Measurements from ENCODE around the gene CDC7.
A peak's percentile ranks its signal among the peaks of the same experiment; 100 is the strongest.

The CDC7 gene

DNA sequence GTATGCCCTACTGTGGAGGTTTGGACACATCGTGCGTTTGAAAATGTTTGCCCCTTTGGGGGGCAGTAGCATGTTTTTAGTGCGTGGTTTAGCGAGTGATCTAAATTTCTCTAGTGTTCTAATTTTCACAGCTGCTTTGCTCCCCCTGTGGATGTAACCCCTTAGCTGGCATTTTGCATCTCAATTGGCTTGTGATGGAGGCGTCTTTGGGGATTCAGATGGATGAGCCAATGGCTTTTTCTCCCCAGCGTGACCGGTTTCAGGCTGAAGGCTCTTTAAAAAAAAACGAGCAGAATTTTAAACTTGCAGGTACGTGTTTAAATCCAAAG, 836 bp downstream of the CDC7 start:
- TF ChIP-seq FOXM1 (IDR thresholded peaks at IDR 0.05; ENCODE audit: borderline replicate concordance): no peak
- no peak for TF ChIP-seq LEF1 (IDR thresholded peaks at IDR 0.05; ENCODE audit: borderline replicate concordance)
- TF ChIP-seq CTBP1 (IDR thresholded peaks at IDR 0.05; ENCODE audit: borderline replicate concordance): no peak
- TF ChIP-seq ELF4 (IDR thresholded peaks at IDR 0.05): no peak
- no peak for TF ChIP-seq TARDBP (IDR thresholded peaks at IDR 0.05)
- no peak for TF ChIP-seq SUZ12 (IDR thresholded peaks at IDR 0.05)
- TF ChIP-seq NFRKB (IDR thresholded peaks at IDR 0.05): no peak
- TF ChIP-seq ARNT (IDR thresholded peaks at IDR 0.05): no peak
- TF ChIP-seq HDGF (IDR thresholded peaks at IDR 0.05; ENCODE audit: borderline replicate concordance): no peak
- TF ChIP-seq ZNF384 (IDR thresholded peaks at IDR 0.05): no peak
- TF ChIP-seq PKNOX1 (IDR thresholded peaks at IDR 0.05): no peak
- TF ChIP-seq SP1 (IDR thresholded peaks at IDR 0.05): no peak
- TF ChIP-seq BHLHE40 (IDR thresholded peaks at IDR 0.05; ENCODE audit: borderline replicate concordance): no peak
- no peak for TF ChIP-seq L3MBTL2 (conservative IDR thresholded peaks at IDR 0.05)
- TF ChIP-seq FOXA1 (IDR thresholded peaks at IDR 0.05): no peak
- TF ChIP-seq FOXK2 (IDR thresholded peaks at IDR 0.05): no peak
- DNase-seq (ENCODE audit: extremely low spot score): peak; percentile 48
- POLR2A ChIA-PET: interaction anchor here (0.5 to 3.4 kb wide), 20 partner anchors 10 to 790 kb away, joined by 3 to 33 read pairs (median 4); partner anchors contain the start of gene HFM1
- CTCF ChIA-PET: interaction anchor here (0.6 to 1.5 kb wide), 4 partner anchors 14 to 335 kb away, joined by 3 to 6 read pairs (median 3); no protein-coding TSS in a partner anchor

- ChIA-PET CTCF (interaction anchor here (0.6 to 1.5 kb wide), 5 partner anchors 13 to 875 kb away, joined by 3 to 8 read pairs (median 3); partner anchors contain the start of gene HFM1), POLR2A (interaction anchor here (0.5 to 3.4 kb wide), 12 partner anchors 10 to 558 kb away, joined by 3 to 33 read pairs (median 4); partner anchors contain the start of gene HFM1)
- DNase-seq (ENCODE audit: extremely low spot score): no peak
- no peak for TF ChIP-seq FOXK2 (IDR thresholded peaks at IDR 0.05)
- TF ChIP-seq SUZ12 (IDR thresholded peaks at IDR 0.05): no peak
- no peak for TF ChIP-seq FOXA1 (IDR thresholded peaks at IDR 0.05)
- TF ChIP-seq TARDBP (IDR thresholded peaks at IDR 0.05): no peak
- TF ChIP-seq ZNF384 (IDR thresholded peaks at IDR 0.05): no peak
- no peak for TF ChIP-seq ELF4 (IDR thresholded peaks at IDR 0.05)
- no peak for TF ChIP-seq LEF1 (IDR thresholded peaks at IDR 0.05; ENCODE audit: borderline replicate concordance)
- no peak for TF ChIP-seq PKNOX1 (IDR thresholded peaks at IDR 0.05)
- no peak for TF ChIP-seq BHLHE40 (IDR thresholded peaks at IDR 0.05; ENCODE audit: borderline replicate concordance)
- TF ChIP-seq L3MBTL2 (conservative IDR thresholded peaks at IDR 0.05): no peak
- TF ChIP-seq HDGF (IDR thresholded peaks at IDR 0.05; ENCODE audit: borderline replicate concordance): no peak
- TF ChIP-seq SP1 (IDR thresholded peaks at IDR 0.05): no peak
- no peak for TF ChIP-seq NFRKB (IDR thresholded peaks at IDR 0.05)
- TF ChIP-seq CTBP1 (IDR thresholded peaks at IDR 0.05; ENCODE audit: borderline replicate concordance): no peak
Observed at GRCh38 chr1:91501971-91502671, 1.5 kb downstream of the CDC7 start.

DNA sequence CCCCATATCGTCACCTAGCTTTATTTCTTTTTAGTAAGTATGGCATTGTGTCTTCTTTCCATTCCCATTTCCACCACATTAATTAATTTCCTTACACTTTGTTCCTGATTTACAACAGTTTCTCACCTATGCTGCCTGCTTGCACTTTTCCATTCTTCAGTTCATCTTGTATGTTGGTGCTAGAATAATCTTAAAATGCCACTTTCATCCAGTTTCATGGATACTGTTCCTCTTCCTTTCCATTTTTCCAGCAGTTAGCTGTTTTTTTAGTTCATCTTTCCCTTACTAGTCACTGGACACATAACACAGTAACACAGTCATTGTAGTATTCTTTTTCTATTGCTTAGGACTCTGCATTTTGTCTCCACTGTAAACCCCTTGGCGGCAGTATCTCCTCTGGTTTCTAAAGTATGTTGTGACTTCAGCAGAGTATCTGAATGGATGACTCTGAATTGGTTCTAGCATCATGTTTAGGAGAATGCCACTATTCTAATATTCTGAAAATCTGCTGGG, 2.1 kb downstream of the CDC7 start:
- TF ChIP-seq L3MBTL2 (conservative IDR thresholded peaks at IDR 0.05): no peak
- TF ChIP-seq LEF1 (IDR thresholded peaks at IDR 0.05; ENCODE audit: borderline replicate concordance): no peak
- no peak for TF ChIP-seq ARNT (IDR thresholded peaks at IDR 0.05)
- no peak for TF ChIP-seq FOXM1 (IDR thresholded peaks at IDR 0.05; ENCODE audit: borderline replicate concordance)
- no peak for TF ChIP-seq SUZ12 (IDR thresholded peaks at IDR 0.05)
- TF ChIP-seq ZNF384 (IDR thresholded peaks at IDR 0.05): no peak
- TF ChIP-seq TARDBP (IDR thresholded peaks at IDR 0.05): no peak
- CTCF ChIA-PET: interaction anchor here (0.8 kb wide), 1 partner anchor 370 kb away, joined by 3 read pairs; no protein-coding TSS in a partner anchor
- POLR2A ChIA-PET: interaction anchor here (1.0 kb wide), 1 partner anchor 17 kb away, joined by 3 read pairs; no protein-coding TSS in a partner anchor
- DNase-seq (ENCODE audit: extremely low spot score): no peak

DNA sequence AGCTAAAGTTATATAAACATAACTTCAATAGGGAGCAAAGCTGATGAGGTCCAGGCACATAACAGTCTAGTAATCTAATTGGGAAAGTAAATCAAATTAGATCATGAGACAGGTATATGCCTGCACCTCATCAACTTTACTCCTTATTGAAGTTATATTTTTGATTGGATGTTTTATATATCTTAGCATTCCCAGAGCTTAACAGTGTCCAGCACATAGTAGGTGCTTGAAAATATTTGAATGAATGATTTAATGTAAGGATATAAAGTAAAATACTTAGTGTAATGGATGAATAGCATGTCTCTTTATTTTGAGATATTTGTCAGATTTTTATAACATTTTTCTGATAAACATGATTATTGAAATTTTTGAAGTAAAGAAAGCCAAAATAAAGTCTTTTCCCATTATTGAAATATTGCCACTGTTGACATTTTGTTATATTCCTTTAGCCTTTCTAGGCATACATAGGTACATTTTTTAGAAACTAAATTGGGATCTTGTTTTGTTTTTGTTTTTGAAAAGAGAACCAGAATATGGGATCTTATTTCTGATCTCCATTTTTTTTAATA, 2.8 kb downstream of the CDC7 start:
- ChIA-PET POLR2A (interaction anchor here (1.0 kb wide), 1 partner anchor 16 kb away, joined by 3 read pairs; no protein-coding TSS in a partner anchor), CTCF (no interaction called here)
- TF ChIP-seq SUZ12 (IDR thresholded peaks at IDR 0.05): no peak
- no peak for TF ChIP-seq L3MBTL2 (conservative IDR thresholded peaks at IDR 0.05)
- TF ChIP-seq NFRKB (IDR thresholded peaks at IDR 0.05): no peak
- TF ChIP-seq CTBP1 (IDR thresholded peaks at IDR 0.05; ENCODE audit: borderline replicate concordance): no peak
- TF ChIP-seq BHLHE40 (IDR thresholded peaks at IDR 0.05; ENCODE audit: borderline replicate concordance): no peak
- no peak for TF ChIP-seq TARDBP (IDR thresholded peaks at IDR 0.05)
- no peak for TF ChIP-seq FOXK2 (IDR thresholded peaks at IDR 0.05)
- no peak for TF ChIP-seq HDGF (IDR thresholded peaks at IDR 0.05; ENCODE audit: borderline replicate concordance)
- no peak for TF ChIP-seq LEF1 (IDR thresholded peaks at IDR 0.05; ENCODE audit: borderline replicate concordance)
- TF ChIP-seq ZNF384 (IDR thresholded peaks at IDR 0.05): no peak
- no peak for TF ChIP-seq ELF4 (IDR thresholded peaks at IDR 0.05)
- no peak for TF ChIP-seq PKNOX1 (IDR thresholded peaks at IDR 0.05)
- TF ChIP-seq FOXA1 (IDR thresholded peaks at IDR 0.05): no peak
- no peak for TF ChIP-seq FOXM1 (IDR thresholded peaks at IDR 0.05; ENCODE audit: borderline replicate concordance)
- TF ChIP-seq ARNT (IDR thresholded peaks at IDR 0.05): no peak
- DNase-seq (ENCODE audit: extremely low spot score): no peak

DNA sequence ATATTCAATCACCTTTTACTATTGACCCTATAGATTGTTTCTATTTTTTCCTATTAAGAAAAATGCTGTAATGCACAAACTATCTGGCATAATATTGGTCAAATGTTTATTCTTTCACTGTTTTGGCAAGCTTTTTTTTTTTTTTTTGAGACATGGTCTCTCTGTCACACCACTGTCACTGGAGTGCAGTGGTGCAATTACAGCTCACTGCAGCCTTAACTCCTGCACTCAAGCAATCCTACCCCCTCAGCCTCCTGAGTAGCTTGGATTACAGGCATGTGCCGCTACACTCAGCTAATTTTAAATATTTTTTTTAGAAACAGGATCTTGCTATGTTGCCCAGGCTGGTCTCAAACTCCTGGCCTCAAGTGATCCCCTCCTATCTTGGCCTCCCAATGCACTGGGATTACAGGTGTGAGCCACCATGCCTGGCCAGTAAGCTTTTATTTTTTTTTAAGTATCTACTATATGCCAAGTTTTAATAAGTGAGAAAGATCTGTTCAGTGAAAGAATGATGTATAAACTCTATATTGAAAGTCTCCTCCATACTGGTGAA, 3.4 kb downstream of the CDC7 start:
- CTCF ChIA-PET: no interaction called here
- DNase-seq (ENCODE audit: extremely low spot score): no peak
- no peak for TF ChIP-seq SUZ12 (IDR thresholded peaks at IDR 0.05)
- TF ChIP-seq ZNF384 (IDR thresholded peaks at IDR 0.05): 0 out of 2 replicates have a peak, but pooled peaks have one; percentile 41
- no peak for TF ChIP-seq BHLHE40 (IDR thresholded peaks at IDR 0.05; ENCODE audit: borderline replicate concordance)
- POLR2A ChIA-PET: interaction anchor here (1.0 kb wide), 1 partner anchor 99 kb away, joined by 3 read pairs; the partner anchor contains the start of gene HFM1
